Panc1 (cell line): ENCODE measurements around the gene DNAH6. TPM values are rescaled to one million over a fixed set of nuclear protein-coding genes. Genes with fewer than 3 reads are reported as not detected.

ENCODE experiments used
- ATAC-seq: fragments of 200-7000 bp; cut with Tn5 transposase; 2 replicates; pipeline ENCODE4 v1.9.1; 2020; ENCODE audit warnings: mild to moderate bottlenecking, moderate library complexity
- BruUV-seq: library from RNA; stranded (reverse); fragments of 400-500 nt; replicated peaks from 2 replicates; lab custom pipeline; 2021; lab: Mats Ljungman, UMichigan
- CTCF ChIA-PET: fragments of 300-600 bp; sonication (Branson Sonifier 250); formaldehyde crosslinking; loops from one replicate; lab custom pipeline; 2022; ENCODE audit warnings: antibody characterized with exemption; lab: Charles Lee
- POLR2A ChIA-PET: fragments of 300-600 bp; sonication (Branson Sonifier 250); formaldehyde crosslinking; loops from one replicate; lab custom pipeline; 2022; ENCODE audit warnings: antibody characterized with exemption; lab: Charles Lee
- DNase-seq: peaks from one replicate; pipeline ENCODE4 v3.0.0-alpha.2; 2010; ENCODE audit warnings: low read depth, low spot score
- H3K27ac ChIP-seq: 2 replicates; pipeline ENCODE4 v1.5.1; 2011; ENCODE audit warnings: mild to moderate bottlenecking, low read length, inconsistent platforms
- H3K27me3 ChIP-seq: fragments of 200-500 bp; sonication (Bioruptor generic); 2 replicates; pipeline ENCODE4 v1.6.0; 2014; ENCODE audit warnings: low read length, inconsistent platforms; ENCODE audit not compliant: control insufficient read depth, insufficient read depth
- H3K36me3 ChIP-seq: fragments of 200-500 bp; sonication (Bioruptor generic); 2 replicates; pipeline ENCODE4 v1.5.1; 2014; ENCODE audit warnings: inconsistent platforms, mild to moderate bottlenecking, low read length, moderate library complexity; ENCODE audit not compliant: control insufficient read depth, insufficient read depth
- H3K4me1 ChIP-seq: 2 replicates; pipeline ENCODE4 v1.5.1; 2011; ENCODE audit warnings: inconsistent platforms, mild to moderate bottlenecking, low read length, moderate library complexity; ENCODE audit not compliant: control insufficient read depth, insufficient read depth
- H3K4me3 ChIP-seq, 2 experiments: 2 replicates each; pipeline ENCODE4 v1.5.1; 2011 to 2012; ENCODE audit warnings: low read depth in 2 of 2, low read length in 2 of 2, mild to moderate bottlenecking in 2 of 2, inconsistent platforms in 1 of 2, moderate library complexity in 1 of 2
- H3K9me3 ChIP-seq: fragments of 200-500 bp; sonication (Bioruptor generic); 2 replicates; pipeline ENCODE4 v1.5.1; 2014; ENCODE audit warnings: low read depth, mild to moderate bottlenecking, inconsistent platforms, low read length, moderate library complexity; ENCODE audit not compliant: control insufficient read depth, insufficient read depth
- CTCF ChIP-seq: fragments of 450-650 bp; IDR thresholded peaks from 2 replicates; pipeline ENCODE4 v1.5.1; 2017; ENCODE audit warnings: mild to moderate bottlenecking
- POLR2AphosphoS5 ChIP-seq: IDR thresholded peaks from 2 replicates; pipeline ENCODE4 v1.6.1; 2012; ENCODE audit warnings: mild to moderate bottlenecking, low read depth, low read length, moderate library complexity
- REST ChIP-seq, 2 experiments: IDR thresholded peaks; 2 replicates each; pipeline ENCODE4 v1.6.1; 2011 to 2012; ENCODE audit warnings: low read depth in 2 of 2, control low read depth in 1 of 2, low read length in 1 of 2, mild to moderate bottlenecking in 1 of 2, moderate library complexity in 1 of 2; ENCODE audit not compliant: insufficient read depth in 1 of 2
- SIN3A ChIP-seq: IDR thresholded peaks from 2 replicates; pipeline ENCODE4 v1.6.1; 2012; ENCODE audit warnings: low read depth, mild to moderate bottlenecking, low read length, moderate library complexity, borderline replicate concordance; ENCODE audit not compliant: insufficient read depth
- TCF7L2 ChIP-seq: IDR thresholded peaks from 2 replicates; pipeline ENCODE4 v1.6.1; 2011; ENCODE audit warnings: mild to moderate bottlenecking, low read depth, low read length, inconsistent platforms
- in situ Hi-C: cut with HindIII; loops from 2 replicates; pipeline ENCODE4 v1.10.0; 2016; ENCODE audit warnings: low sequenced_read_pairs, low pct_unique_long_range_greater_than_20kb
- intact Hi-C: fragments of 100-400 bp; cut with micrococcal nuclease; formaldehyde crosslinking; loops from one replicate; pipeline ENCODE4 v1.10.0; 2022; ENCODE audit not compliant: unreplicated experiment
- total RNA-seq: library from RNA; stranded (reverse); gene quantifications from one replicate; pipeline ENCODE4 v1.2.1, GENCODE V29; 2021; ENCODE audit not compliant: unreplicated experiment

DNAH6 gene
- total RNA-seq, 1 experiment from 2014 or later = 0.26 TPM

GRCh38 chr2:84603911-84604310 lies 87.6 kb downstream of the DNAH6 start:
- no TSS peak for BruUV-seq
- H3K36me3 ChIP-seq = no peaks in the 10 kb centered on the region
- POLR2A ChIA-PET = no interaction called here
- TF ChIP-seq SIN3A = no peak
- TF ChIP-seq CTCF = no peak
- TF ChIP-seq REST (IDR thresholded peaks at IDR 0.05; ENCODE audit: insufficient read depth in 1 of 2, low read depth in 2 of 2, low read length in 1 of 2) = no peak
- TF ChIP-seq TCF7L2 = no peak
- no peak for TF ChIP-seq POLR2AphosphoS5
- no peaks in the 10 kb centered on the region for H3K9me3 ChIP-seq
- intact Hi-C loops (no loop called here), in situ Hi-C loops (no loop called here)
- H3K4me3 ChIP-seq = no peak overlapping the region
- H3K27me3 ChIP-seq = no peaks in the 10 kb centered on the region
- ATAC-seq = no peak
- no peak overlapping the region for H3K27ac ChIP-seq
- DNase-seq = no peak
- CTCF ChIA-PET = no interaction called here
- H3K4me1 ChIP-seq = no peaks in the 10 kb centered on the region

GRCh38 chr2:84613082-84613481 lies 96.8 kb downstream of the DNAH6 start:
- POLR2A ChIA-PET = no interaction called here
- in situ Hi-C loops = no loop called here
- CTCF ChIA-PET = no interaction called here
- BruUV-seq = no TSS peak
- intact Hi-C loops = no loop called here
- H3K27me3 ChIP-seq = no peaks in the 10 kb centered on the region
- DNase-seq (no peak), ATAC-seq (no peak)
- no peaks in the 10 kb centered on the region for H3K36me3 ChIP-seq
- H3K4me3 ChIP-seq = no peak overlapping the region
- TF ChIP-seq TCF7L2 (no peak), POLR2AphosphoS5 (no peak), REST (IDR thresholded peaks at IDR 0.05; ENCODE audit: insufficient read depth in 1 of 2, low read depth in 2 of 2, low read length in 1 of 2) (no peak), CTCF (no peak), SIN3A (no peak)
- H3K27ac ChIP-seq = no peak overlapping the region
- no peaks in the 10 kb centered on the region for H3K4me1 ChIP-seq
- no peaks in the 10 kb centered on the region for H3K9me3 ChIP-seq
